Body of pancreas (tissue), 4 donors: Measurements from ENCODE around the gene C4A. TPM values are rescaled to one million over a fixed set of nuclear protein-coding genes. Genes with fewer than 3 reads are reported as not detected.

Experiments used
- ATAC-seq: fragments of 150-250 bp; one replicate; pipeline ENCODE4 v1.9.1; 2016
- DNase-seq, 4 donors: peaks; one replicate each; pipeline ENCODE4 v3.0.0-alpha.2; 2019
- H3K27ac ChIP-seq, 4 donors: fragments of 200-600 bp; sonication (generic); 1 replicate in 3 of 4; 2 replicates in 1 of 4; pipeline versions ENCODE4 v1.5.1 to v1.6.1; 2016 to 2019; ENCODE audit warnings: mild to moderate bottlenecking in 1 of 4, mixed read lengths in 1 of 4, moderate library complexity in 1 of 4
- H3K27me3 ChIP-seq, 2 donors: fragments of 200-600 bp; sonication (generic); one replicate each; pipeline ENCODE4 v1.6.0; 2016; ENCODE audit warnings: mild to moderate bottlenecking in 1 of 2
- H3K36me3 ChIP-seq, 2 donors: fragments of 200-600 bp; sonication (generic); replicated peaks in 1 of 2; 2 replicates each; pipeline ENCODE4 v1.5.1; 2016; ENCODE audit warnings: low read depth in 2 of 2; ENCODE audit not compliant: insufficient read depth in 1 of 2
- H3K4me1 ChIP-seq: fragments of 200-600 bp; sonication (generic); one replicate; pipeline ENCODE4 v1.6.0; 2016
- H3K4me3 ChIP-seq, 2 donors: fragments of 200-600 bp; sonication (generic); 1 replicate in 1 of 2; 2 replicates in 1 of 2; pipeline ENCODE4 v1.5.1; 2016 to 2019
- H3K9me3 ChIP-seq, 3 donors: fragments of 200-600 bp; sonication (generic); 1 replicate in 2 of 3; 2 replicates in 1 of 3; pipeline ENCODE4 v1.5.1; 2016
- CTCF ChIP-seq, 7 experiments: fragments of 450-650 bp in 4 of 7; fragments of 200-600 bp in 3 of 7; sonication (generic) in 3 of 7; IDR thresholded peaks; one replicate each; pipeline ENCODE4 v1.5.1; 2016 to 2019; ENCODE audit warnings: antibody characterized with exemption in 7 of 7
- POLR2A ChIP-seq, 3 donors: fragments of 450-650 bp; IDR thresholded peaks; one replicate each; pipeline ENCODE4 v1.6.1; 2016; ENCODE audit warnings: antibody characterized with exemption in 3 of 3, mild to moderate bottlenecking in 2 of 3
- WGBS, 2 donors: methylation state at CpG; one replicate each; pipeline ENCODE4 v1.1.5; 2017; 5-methylcytosine and 5-hydroxymethylcytosine counted together
- intact Hi-C: fragments of 100-400 bp; cut with DNase I; formaldehyde crosslinking; loops from one replicate; pipeline ENCODE4 v1.15.1; 2023
- total RNA-seq, 2 donors: library from RNA; depleted of rRNA; stranded (reverse); fragments of >200 nt; gene quantifications; one replicate each; pipeline ENCODE4 v1.1.0, GENCODE V29; 2016

C4A gene
- total RNA-seq, 2 donors from 2014 or later, result 60.3 to 65.9 TPM

GRCh38 chr6:31943742-31944141 is 38.1 kb upstream of the C4A start:
- Histone ChIP-seq H3K4me3 (no peak overlapping the region), H3K27me3 (no peaks in the 10 kb centered on the region), H3K9me3 (no peaks in the 10 kb centered on the region), H3K36me3 (no peaks in the 10 kb centered on the region), H3K27ac (no peak overlapping the region), H3K4me1 (peaks cover 22% of the 10 kb centered on the region)
- DNase-seq (no peak), ATAC-seq (no peak)
- intact Hi-C loops, result no loop called here
- 66% methylated on average over 3 of the region's 3 CpGs; no CpG with 5 or more reads in 1 of the 2 donors for WGBS, 2 donors
- TF ChIP-seq CTCF (IDR thresholded peaks at IDR 0.05) (no peak), POLR2A (IDR thresholded peaks at IDR 0.05) (no peak)

GRCh38 chr6:31945154-31945506 is 36.7 kb upstream of the C4A start:
- H3K4me1 ChIP-seq, result peaks cover 21% of the 10 kb centered on the region
- no peak for ATAC-seq
- no peak overlapping the region for H3K4me3 ChIP-seq
- H3K9me3 ChIP-seq, result no peaks in the 10 kb centered on the region
- H3K27me3 ChIP-seq, result no peaks in the 10 kb centered on the region
- peak overlapping the region; percentile 86 to 88 (median 87) for H3K27ac ChIP-seq
- intact Hi-C loops, result no loop called here
- no peaks in the 10 kb centered on the region for H3K36me3 ChIP-seq
- TF ChIP-seq POLR2A (IDR thresholded peaks at IDR 0.05) (no peak), CTCF (IDR thresholded peaks at IDR 0.05) (no peak)
- no peak for DNase-seq
- WGBS, 2 donors, result 65 to 71% methylated on average over 9 of the region's 9 CpGs

GRCh38 chr6:31945507-31946369 is 36.1 kb upstream of the C4A start, which contains the start of gene CFB:
CFB (plus strand) TSS chr6:31946095; CDS start chr6:31946222, 127 bp downstream.
- peak within 1 kb of the TSS; percentile 86 to 88 (median 87) for H3K27ac ChIP-seq
- H3K36me3 ChIP-seq, result no peaks in the 10 kb centered on the region
- intact Hi-C loops, result no loop called here
- H3K4me1 ChIP-seq, result peaks cover 16% of the 10 kb centered on the region
- H3K9me3 ChIP-seq, result no peaks in the 10 kb centered on the region
- peak; percentile 66 to 91 (median 79) for DNase-seq
- peak; percentile 87 for ATAC-seq
- no peaks in the 10 kb centered on the region for H3K27me3 ChIP-seq
- H3K4me3 ChIP-seq, result no peak within 1 kb of the TSS
- no peak for TF ChIP-seq CTCF (IDR thresholded peaks at IDR 0.05)
- peak in 2 of 3 donors; percentile 71 to 83 for TF ChIP-seq POLR2A (IDR thresholded peaks at IDR 0.05)
- 31 to 36% methylated on average over 8 to 11 of the region's 11 CpGs for WGBS, 2 donors

GRCh38 chr6:31946370-31946885 is 35.4 kb upstream of the C4A start:
- H3K9me3 ChIP-seq, result no peaks in the 10 kb centered on the region
- peak overlapping the region; percentile 86 to 88 (median 87) for H3K27ac ChIP-seq
- H3K4me3 ChIP-seq, result no peak overlapping the region
- ATAC-seq, result no peak
- 56 to 81% methylated on average over 11 of the region's 11 CpGs for WGBS, 2 donors
- no peaks in the 10 kb centered on the region for H3K36me3 ChIP-seq
- no peak for DNase-seq
- H3K4me1 ChIP-seq, result peaks cover 16% of the 10 kb centered on the region
- TF ChIP-seq CTCF (IDR thresholded peaks at IDR 0.05), result no peak
- no peak for TF ChIP-seq POLR2A (IDR thresholded peaks at IDR 0.05)
- no peaks in the 10 kb centered on the region for H3K27me3 ChIP-seq
- intact Hi-C loops, result no loop called here
